ENCODE results near the gene LNX1.
"Not testable (repeated sequence)": the region's sequence is repeated elsewhere in the genome, so short reads cannot be mapped to it uniquely, and the experiment has no call there.

Gene LNX1

DNA sequence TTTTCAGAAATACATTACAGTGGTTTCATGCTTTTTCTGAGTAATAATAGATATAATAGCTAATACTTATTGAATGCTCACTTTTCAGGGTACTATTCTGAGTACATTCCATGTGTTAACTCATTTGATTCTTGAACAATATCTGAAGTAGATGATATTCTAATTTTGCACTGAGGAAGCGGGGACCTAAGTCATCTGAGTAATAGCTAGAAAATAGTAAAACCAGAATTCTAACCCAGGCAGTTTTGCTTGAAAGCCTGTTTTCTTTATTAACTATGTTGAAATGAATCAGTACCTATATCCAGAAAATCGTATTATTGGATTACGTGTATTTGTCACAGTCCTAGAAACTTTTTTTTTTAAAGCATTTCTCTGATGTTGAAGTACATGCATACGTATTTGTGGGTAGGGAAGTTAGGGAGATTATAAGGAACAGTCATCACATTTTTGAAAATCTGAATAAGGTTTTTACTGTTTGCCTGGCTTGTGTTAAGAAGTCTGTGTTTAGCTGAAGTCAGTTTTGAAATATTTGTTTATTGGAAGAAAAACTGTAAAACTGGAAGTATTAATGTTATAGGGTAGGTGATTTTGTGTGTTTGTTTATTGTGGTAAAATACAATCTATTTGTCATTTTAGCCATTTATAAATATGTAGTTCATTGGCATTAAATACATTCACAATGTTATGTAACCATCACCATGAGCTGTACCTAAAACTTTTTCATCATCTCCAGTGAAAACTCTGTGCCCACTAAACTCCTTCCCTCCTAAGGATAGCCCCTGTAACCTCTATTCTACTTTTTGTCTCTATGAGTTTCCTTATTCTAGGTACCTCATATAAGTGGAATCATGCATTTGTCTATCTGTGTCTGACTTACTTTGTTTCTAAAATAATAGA is 158.5 kb downstream of the LNX1 start:
- DNase-seq (ENCODE audit: low read depth) = peak; percentile 16
- no peak overlapping the region for H3K4me3 ChIP-seq (ENCODE audit: low read depth, low read length)
- no peak for TF ChIP-seq CTCF (IDR thresholded peaks at IDR 0.05; ENCODE audit: low read depth, low read length, missing control alignments)

DNA sequence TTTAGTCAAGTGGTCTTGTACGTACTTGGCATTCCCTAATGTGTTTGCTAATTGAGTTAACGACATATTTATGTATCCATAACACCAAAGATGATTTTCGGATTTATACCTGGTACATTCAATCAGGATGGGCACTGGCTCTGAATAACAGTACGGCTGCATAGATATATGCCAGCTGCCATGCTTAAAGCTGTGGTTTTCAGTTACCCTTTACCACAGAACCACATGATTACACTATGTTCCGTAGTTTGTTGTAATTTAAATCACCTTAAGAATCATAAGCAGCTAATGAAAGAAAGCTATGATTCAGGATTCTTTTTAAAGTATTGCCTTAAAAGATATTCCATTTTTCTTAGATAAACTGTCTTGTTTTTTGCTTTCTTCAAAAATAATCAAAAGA is 160.2 kb downstream of the LNX1 start:
- TF ChIP-seq CTCF (IDR thresholded peaks at IDR 0.05; ENCODE audit: low read depth, low read length, missing control alignments) = no peak
- DNase-seq (ENCODE audit: low read depth) = no peak
- no peak overlapping the region for H3K4me3 ChIP-seq (ENCODE audit: low read depth, low read length)

GRCh38 chr4:53427366-53427765 is 163.9 kb downstream of the LNX1 start:
- no peak overlapping the region for H3K4me3 ChIP-seq (ENCODE audit: low read depth, low read length)
- TF ChIP-seq CTCF (IDR thresholded peaks at IDR 0.05; ENCODE audit: low read depth, low read length, missing control alignments) = no peak
- DNase-seq (ENCODE audit: low read depth) = no peak

- TF ChIP-seq CTCF (IDR thresholded peaks at IDR 0.05; ENCODE audit: low read depth, low read length, missing control alignments) = no peak
- DNase-seq (ENCODE audit: low read depth) = no peak
- H3K4me3 ChIP-seq (ENCODE audit: low read depth, low read length) = no peak overlapping the region
Observed at GRCh38 chr4:53424280-53424679, 167.0 kb downstream of the LNX1 start.

- H3K4me3 ChIP-seq (ENCODE audit: low read depth, low read length) = no peak overlapping the region
- TF ChIP-seq CTCF (IDR thresholded peaks at IDR 0.05; ENCODE audit: low read depth, low read length, missing control alignments) = no peak
- DNase-seq (ENCODE audit: low read depth) = no peak
Observed at GRCh38 chr4:53422367-53422766, 168.9 kb downstream of the LNX1 start.

- TF ChIP-seq CTCF (IDR thresholded peaks at IDR 0.05; ENCODE audit: low read depth, low read length, missing control alignments) = no peak
- DNase-seq (ENCODE audit: low read depth) = no peak
- H3K4me3 ChIP-seq (ENCODE audit: low read depth, low read length) = no peak overlapping the region
Observed at GRCh38 chr4:53421791-53422190, 169.5 kb downstream of the LNX1 start.

- no peak for TF ChIP-seq CTCF (IDR thresholded peaks at IDR 0.05; ENCODE audit: low read depth, low read length, missing control alignments)
- no peak overlapping the region for H3K4me3 ChIP-seq (ENCODE audit: low read depth, low read length)
- no peak for DNase-seq (ENCODE audit: low read depth)
Observed at GRCh38 chr4:53419208-53419607, 172.1 kb downstream of the LNX1 start.

GRCh38 chr4:53409479-53409878 is 181.8 kb downstream of the LNX1 start:
- DNase-seq (ENCODE audit: low read depth) = not testable (repeated sequence)

More at GRCh38 chr4:53409479-53409878, 181.8 kb downstream of the LNX1 start:
- H3K4me3 ChIP-seq (ENCODE audit: low read depth, low read length) = not testable (repeated sequence)

All from GM12864 (cell line).